HG03025 (cell line): Measurements from ENCODE around the gene SLC26A6.

Experiments used
- ATAC-seq: cut with Tn5 transposase; IDR thresholded peaks from one replicate; pipeline ENCODE4 v1.9.1; 2021; ENCODE audit warnings: mild to moderate bottlenecking, moderate library complexity; ENCODE audit not compliant: unreplicated experiment, low FRiP score

SLC26A6 gene

DNA sequence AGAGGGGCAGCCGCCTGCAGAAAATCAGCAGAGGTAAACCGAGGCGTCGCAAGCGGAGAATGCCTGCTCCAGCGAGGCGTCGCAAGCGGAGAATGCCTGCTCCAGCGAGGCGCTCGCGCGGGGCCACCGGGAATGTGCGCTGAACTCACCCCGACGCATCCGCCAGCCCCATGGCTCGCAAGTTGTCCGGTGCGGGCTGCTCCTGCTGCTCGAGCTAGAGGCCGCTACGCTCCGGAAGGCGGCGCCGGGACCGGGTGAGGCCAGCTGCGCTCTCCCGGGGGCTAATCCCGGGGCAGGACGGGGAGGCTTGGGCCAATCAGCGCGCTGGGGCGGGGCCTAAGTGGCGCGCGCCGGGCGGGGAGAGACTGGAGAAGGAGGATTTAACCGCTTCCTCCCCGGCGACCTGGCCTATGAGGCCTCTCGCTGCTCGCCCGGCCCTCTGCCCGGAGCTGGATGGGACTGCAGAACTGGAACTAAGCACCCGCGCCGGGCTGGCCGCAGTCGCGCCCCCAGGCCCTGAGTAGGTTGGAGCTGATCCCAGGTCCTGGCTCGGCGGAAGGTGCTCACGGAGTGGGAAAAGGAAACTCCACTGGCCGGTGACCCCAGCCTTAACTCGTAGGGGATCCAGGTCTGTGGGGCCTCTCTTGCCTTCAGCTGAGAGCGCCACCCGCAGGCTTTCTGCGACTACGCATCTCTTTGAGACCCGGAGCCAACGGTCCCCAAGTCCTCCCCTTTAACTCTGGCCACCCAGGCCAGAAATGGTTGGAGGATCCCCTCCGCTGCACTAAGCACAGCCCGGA, at the start of gene SLC26A6:
TSS of gene SLC26A6 (minus strand) at position 240 of the 800 bp plus-strand sequence. CDS start at position 172, 68 bp downstream.
- ATAC-seq = peak; percentile 86

GRCh38 chr3:48684480-48685143, 49.4 kb upstream of the SLC26A6 start:
- ATAC-seq = no peak

GRCh38 chr3:48684054-48684349, 48.7 kb upstream of the SLC26A6 start:
- ATAC-seq = no peak

GRCh38 chr3:48682786-48683185, 47.5 kb upstream of the SLC26A6 start:
- no peak for ATAC-seq

DNA sequence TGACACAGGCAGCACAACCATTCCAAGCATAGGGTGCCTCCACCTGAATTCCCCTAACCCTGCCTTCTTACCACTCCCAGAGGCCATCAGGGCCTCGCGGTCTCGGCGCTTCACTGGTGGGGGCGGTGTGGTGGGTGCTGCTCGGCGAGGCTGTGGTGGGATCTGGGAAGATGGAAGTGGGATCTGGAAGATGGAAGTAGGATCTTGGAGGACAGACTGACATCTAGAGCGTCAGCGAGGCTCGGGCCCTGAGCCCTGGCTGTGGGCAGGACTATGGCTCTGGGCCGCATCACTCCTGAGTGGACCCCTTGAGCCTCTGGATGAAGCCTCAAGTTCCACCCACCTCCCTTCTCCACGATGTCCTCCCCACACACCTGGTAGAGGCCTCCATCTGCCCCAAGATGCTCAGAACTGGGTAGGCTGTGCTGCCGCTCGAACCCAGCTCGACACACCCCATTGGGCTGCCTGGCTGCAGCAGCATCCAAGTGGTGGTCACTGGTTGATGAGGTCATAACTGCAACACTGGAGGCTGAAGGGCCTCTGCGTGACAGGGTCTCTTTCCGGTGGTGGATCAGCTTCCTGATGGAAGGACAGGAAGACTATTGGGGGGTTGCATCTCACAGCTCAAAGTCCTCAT, 46.8 kb upstream of the SLC26A6 start:
- no peak for ATAC-seq

DNA sequence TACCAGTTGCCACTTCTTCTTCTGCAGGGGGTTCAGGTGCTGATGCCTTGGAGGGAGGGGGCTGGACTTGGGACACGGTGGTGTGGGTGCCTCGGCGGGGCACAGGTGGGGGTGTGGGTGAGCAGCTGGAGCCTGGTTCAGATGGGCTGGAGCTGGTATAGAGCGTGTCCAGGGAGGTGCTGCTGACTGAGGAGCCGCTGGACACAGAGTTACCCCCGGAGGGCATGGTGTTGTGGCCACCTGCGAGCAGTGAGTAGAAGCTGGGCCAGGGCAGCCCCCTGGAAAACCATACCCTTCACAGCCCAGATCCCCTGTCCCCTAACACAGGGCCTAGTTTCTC, 46.2 kb upstream of the SLC26A6 start:
- no peak for ATAC-seq

DNA sequence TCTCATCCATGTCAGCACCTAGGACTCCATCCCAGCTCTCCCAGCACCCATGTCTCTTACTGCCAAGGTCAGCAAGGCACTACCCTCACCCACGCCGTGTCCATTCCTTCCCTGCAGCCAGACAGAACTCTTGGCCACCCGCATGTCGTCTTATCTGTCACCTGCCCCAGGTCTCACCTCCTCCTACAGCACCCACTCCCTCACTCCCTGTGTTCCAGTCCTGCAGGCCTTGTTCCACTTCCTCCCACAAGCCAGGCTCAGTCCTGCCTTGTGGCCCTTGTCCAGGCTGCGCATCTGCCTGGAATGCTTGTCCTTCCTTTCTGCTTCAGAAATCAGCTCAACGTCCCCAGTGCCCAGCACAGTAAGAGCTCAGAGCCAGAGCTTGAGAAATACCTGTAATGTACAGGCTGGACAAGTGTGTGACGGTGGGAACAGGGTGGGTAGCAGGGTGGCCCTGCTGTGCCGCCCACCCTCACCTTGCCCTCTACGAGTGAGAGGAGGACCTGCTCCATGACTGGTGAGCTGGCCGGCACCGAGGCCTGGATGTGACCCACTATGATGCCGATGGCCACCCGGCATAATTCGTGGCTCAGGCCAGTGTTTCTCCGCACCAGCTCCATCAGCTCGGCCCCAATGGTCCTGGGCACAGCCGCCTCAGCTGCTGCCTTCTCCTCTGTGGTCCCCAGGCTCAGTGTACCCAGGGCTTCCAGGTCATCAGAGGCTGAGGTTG, 45.7 kb upstream of the SLC26A6 start:
- ATAC-seq = no peak

GRCh38 chr3:48679411-48680391, 44.4 kb upstream of the SLC26A6 start:
- ATAC-seq = no peak

- ATAC-seq = no peak
Measured at GRCh38 chr3:48678566-48679380, 43.5 kb upstream of the SLC26A6 start.

GRCh38 chr3:48678056-48678455, 42.8 kb upstream of the SLC26A6 start:
- no peak for ATAC-seq

DNA sequence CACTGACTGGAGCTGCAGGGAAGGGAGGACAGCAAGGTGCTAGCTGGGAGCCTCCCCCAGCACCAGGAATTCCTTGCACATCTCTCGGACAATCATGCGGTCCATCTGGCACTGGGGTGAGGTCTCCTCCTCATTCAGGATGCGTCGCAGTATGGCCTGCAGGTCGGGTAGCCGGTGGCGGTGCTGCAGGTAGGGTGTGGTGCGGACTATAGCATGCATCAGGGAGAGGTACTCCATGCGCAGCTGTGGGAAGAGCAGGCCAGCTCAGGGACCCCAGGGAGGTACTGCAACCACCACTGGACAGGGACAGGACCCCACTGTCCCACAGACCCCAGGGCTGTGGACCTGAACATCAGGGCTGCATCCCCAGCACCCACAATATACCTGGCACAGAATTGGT, 39.2 kb upstream of the SLC26A6 start:
- ATAC-seq = no peak

DNA sequence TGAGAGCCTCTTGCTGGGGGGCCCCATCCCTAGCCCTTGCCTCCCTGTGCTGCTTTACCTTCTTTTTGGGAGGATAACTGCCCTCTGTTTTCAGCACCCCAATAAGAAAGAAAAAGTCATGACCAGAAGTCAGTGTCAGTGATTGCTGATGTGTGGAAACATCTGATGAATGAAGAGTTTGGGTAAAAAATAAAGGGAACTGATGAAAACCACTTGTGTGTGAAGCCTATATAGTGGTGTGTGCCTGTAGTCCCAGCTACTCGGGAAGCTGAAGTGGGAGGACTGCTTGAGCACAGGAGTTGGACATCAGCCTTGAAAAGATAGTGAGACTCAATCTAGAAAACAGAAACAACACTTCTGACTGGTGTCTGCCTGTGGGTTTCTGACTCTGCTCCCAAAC, 37.3 kb upstream of the SLC26A6 start:
- no peak for ATAC-seq

GRCh38 chr3:48664929-48665328, 29.7 kb upstream of the SLC26A6 start:
- no peak for ATAC-seq

DNA sequence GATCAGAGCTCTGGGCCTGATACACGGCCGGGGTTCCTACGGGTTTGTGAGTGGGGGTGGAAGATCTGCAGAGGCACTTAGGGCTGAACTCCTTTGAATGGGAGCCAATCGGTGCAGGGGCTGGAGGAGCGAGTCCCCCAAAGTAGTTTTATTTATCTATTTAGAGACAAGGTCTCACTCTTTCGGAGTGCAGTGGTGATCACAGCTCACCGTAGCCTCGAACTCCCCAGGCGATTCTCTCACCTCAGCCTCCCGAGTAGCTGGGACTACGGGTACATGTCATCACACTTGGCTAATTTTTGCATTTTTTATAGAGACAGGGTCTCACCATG, 29.0 kb upstream of the SLC26A6 start:
- ATAC-seq = no peak

DNA sequence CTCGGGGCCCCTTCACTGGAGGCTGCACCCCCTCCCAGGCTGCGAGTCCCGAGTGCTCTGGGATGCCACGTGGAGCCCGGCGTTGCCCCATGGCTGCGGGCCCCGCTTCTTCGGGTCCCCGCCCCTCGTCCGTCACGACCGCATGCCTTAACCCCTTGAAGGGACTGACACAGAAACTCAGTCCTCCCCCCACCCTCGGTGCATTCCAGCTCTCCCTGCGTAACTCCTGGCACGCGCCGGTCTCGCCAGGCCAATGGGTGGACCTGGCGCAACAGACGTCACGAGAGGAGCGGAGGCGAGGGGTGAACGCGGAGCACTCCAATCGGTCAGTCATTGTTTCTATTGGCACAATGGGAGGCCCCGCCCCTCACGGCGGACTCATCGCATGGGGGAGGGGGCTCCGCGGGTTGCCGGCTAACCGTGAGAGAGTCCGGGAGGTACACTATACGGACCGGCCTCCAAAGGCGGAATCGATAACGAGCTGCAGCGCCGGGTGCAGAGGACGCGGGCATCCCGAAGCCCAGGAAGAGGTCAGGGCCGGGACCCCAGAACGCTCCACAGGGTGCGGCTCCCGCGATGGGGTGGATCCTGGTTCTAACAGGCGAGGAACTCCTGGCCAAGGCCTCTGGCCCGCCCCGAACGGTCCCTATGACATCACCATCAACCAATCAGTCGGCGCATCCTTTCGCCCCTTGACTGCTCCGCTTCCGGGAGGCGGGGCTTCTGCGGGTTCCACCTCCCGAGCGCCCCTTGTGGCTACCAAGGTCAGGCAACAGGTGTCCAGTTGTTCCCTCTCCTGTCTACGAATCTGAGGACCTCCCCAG, 28.4 kb upstream of the SLC26A6 start:
- ATAC-seq = peak; percentile 73

DNA sequence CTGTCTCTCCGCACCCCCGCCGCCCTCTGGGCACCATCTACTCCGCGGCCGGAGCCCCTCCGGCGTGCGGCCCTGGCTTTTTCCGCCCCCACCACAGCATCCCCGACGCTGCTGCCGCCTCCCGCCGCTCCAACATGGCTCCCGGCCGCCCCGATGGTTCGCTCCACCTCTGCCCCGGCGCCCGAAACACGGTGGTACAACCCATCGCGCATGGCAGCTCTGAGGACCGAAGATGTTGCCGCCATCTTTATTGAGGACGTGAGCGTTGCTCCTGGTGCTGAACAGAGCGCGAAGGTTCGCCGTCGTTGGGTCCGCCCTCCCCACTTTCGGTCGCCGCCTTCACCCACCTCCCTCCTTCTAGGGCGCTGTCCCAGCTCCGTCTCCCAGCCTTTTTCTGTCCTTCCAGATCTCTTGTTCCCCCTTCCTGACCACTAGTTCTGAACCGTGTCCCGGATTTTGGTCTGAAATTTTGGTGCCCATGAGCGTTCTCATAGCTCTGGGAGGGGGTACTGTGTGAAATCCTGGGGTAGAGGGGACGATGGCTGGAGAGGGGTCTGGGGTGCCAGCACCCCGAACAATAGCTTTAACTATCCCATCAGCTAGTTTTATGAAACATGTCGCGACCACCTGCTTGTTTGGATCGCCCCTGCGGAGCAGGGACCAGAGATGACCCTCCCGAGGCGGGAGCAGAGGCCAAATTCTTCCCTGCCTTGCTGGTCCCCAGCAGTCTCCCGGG, 27.7 kb upstream of the SLC26A6 start, which contains the start of gene CELSR3:
TSS of gene CELSR3 (minus strand) at position 134 of the 736 bp plus-strand sequence. CDS start 252 bp downstream, outside the sequence.
- ATAC-seq = no peak

- ATAC-seq = no peak
Measured at GRCh38 chr3:48662145-48662752, 27.0 kb upstream of the SLC26A6 start.
